ENCODE results near the gene ITGB3. TPM values are rescaled to one million over a fixed set of nuclear protein-coding genes. Genes with fewer than 3 reads are reported as not detected.

The ITGB3 gene
- total RNA-seq, 1 donor from 2014 or later: not detected

GRCh38 chr17:47278561-47278960 lies 24.9 kb downstream of the ITGB3 start:
- DNase-seq (ENCODE audit: low spot score): no peak
- no peak overlapping the region for H3K27ac Mint-ChIP-seq (ENCODE audit: unreplicated experiment)
- no peak overlapping the region for H3K4me3 Mint-ChIP-seq (ENCODE audit: unreplicated experiment)

GRCh38 chr17:47279062-47279801 lies 25.6 kb downstream of the ITGB3 start:
- DNase-seq (ENCODE audit: low spot score): no peak
- peaks cover 21% of the 10 kb centered on the region for H3K4me1 Mint-ChIP-seq (ENCODE audit: unreplicated experiment)
- H3K4me3 Mint-ChIP-seq (ENCODE audit: unreplicated experiment): no peak overlapping the region
- TF ChIP-seq, protein P1, sequence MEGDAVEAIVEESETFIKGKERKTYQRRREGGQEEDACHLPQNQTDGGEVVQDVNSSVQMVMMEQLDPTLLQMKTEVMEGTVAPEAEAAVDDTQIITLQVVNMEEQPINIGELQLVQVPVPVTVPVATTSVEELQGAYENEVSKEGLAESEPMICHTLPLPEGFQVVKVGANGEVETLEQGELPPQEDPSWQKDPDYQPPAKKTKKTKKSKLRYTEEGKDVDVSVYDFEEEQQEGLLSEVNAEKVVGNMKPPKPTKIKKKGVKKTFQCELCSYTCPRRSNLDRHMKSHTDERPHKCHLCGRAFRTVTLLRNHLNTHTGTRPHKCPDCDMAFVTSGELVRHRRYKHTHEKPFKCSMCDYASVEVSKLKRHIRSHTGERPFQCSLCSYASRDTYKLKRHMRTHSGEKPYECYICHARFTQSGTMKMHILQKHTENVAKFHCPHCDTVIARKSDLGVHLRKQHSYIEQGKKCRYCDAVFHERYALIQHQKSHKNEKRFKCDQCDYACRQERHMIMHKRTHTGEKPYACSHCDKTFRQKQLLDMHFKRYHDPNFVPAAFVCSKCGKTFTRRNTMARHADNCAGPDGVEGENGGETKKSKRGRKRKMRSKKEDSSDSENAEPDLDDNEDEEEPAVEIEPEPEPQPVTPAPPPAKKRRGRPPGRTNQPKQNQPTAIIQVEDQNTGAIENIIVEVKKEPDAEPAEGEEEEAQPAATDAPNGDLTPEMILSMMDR (IDR thresholded peaks at IDR 0.05; ENCODE audit: unreplicated experiment): no peak
- H3K27ac Mint-ChIP-seq (ENCODE audit: unreplicated experiment): no peak overlapping the region
- H3K36me3 Mint-ChIP-seq (ENCODE audit: low read depth, unreplicated experiment): no peaks in the 10 kb centered on the region
- no peaks in the 10 kb centered on the region for H3K9me3 Mint-ChIP-seq (ENCODE audit: unreplicated experiment)
- H3K27me3 Mint-ChIP-seq (ENCODE audit: unreplicated experiment): peaks cover 4% of the 10 kb centered on the region

More at GRCh38 chr17:47278561-47278960, 24.9 kb downstream of the ITGB3 start:
- TF ChIP-seq, protein P1 (IDR thresholded peaks at IDR 0.05; ENCODE audit: unreplicated experiment): no peak
- Mint-ChIP-seq H3K27me3 (ENCODE audit: unreplicated experiment) (peaks cover 4% of the 10 kb centered on the region), H3K9me3 (ENCODE audit: unreplicated experiment) (no peaks in the 10 kb centered on the region), H3K4me1 (ENCODE audit: unreplicated experiment) (peaks cover 21% of the 10 kb centered on the region), H3K36me3 (ENCODE audit: low read depth, unreplicated experiment) (no peaks in the 10 kb centered on the region)

GRCh38 chr17:47280072-47280811 lies 26.6 kb downstream of the ITGB3 start:
- no peak for DNase-seq (ENCODE audit: low spot score)
- no peaks in the 10 kb centered on the region for H3K36me3 Mint-ChIP-seq (ENCODE audit: low read depth, unreplicated experiment)
- no peak overlapping the region for H3K27ac Mint-ChIP-seq (ENCODE audit: unreplicated experiment)
- H3K4me1 Mint-ChIP-seq (ENCODE audit: unreplicated experiment): peaks cover 17% of the 10 kb centered on the region
- H3K9me3 Mint-ChIP-seq (ENCODE audit: unreplicated experiment): no peaks in the 10 kb centered on the region
- peaks cover 4% of the 10 kb centered on the region for H3K27me3 Mint-ChIP-seq (ENCODE audit: unreplicated experiment)
- TF ChIP-seq, protein P1 (IDR thresholded peaks at IDR 0.05; ENCODE audit: unreplicated experiment): no peak
- no peak overlapping the region for H3K4me3 Mint-ChIP-seq (ENCODE audit: unreplicated experiment)

DNA sequence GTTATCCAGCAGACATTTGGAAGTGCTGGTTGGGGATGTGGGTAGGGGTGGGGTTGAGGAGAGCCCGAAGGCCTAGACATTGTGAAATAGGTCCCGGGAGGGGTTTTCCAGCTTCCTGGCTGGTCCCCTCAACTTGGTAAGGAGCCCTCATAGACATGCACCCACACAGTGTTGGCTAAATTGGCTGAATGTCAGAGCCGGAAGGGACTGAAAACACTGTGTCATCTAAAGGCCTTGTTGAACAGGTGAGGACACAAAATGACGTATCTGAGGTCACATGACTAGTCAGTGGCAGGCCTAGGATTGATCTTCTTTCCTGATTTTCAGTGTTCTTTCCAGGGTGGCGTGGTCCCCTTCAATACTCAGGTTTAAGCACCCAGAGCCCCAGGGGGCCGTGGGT lies 27.6 kb downstream of the ITGB3 start:
- Mint-ChIP-seq H3K27me3 (ENCODE audit: unreplicated experiment) (peaks cover 4% of the 10 kb centered on the region), H3K4me1 (ENCODE audit: unreplicated experiment) (peaks cover 9% of the 10 kb centered on the region), H3K27ac (ENCODE audit: unreplicated experiment) (no peak overlapping the region), H3K9me3 (ENCODE audit: unreplicated experiment) (no peaks in the 10 kb centered on the region), H3K4me3 (ENCODE audit: unreplicated experiment) (no peak overlapping the region), H3K36me3 (ENCODE audit: low read depth, unreplicated experiment) (no peaks in the 10 kb centered on the region)
- no peak for DNase-seq (ENCODE audit: low spot score)
- TF ChIP-seq, protein P1 (IDR thresholded peaks at IDR 0.05; ENCODE audit: unreplicated experiment): no peak

DNA sequence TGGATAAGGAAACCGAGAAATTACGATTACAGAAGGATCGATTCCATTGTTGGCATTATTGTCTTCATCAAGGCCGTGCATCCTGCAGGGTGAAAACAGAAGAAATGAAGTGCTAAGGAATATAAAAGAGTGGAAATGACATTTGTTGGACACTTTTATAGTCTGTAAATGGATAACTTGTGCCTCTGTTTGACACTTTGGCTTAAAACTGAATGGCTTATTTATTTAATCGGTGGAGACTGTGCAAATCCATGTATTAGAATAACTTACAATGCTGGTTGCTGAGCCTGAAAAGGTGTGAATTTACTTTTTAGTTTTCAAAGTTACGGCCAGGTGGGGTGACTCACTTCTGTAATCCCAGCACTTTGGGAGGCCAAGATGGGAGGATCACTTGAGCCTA lies 31.4 kb downstream of the ITGB3 start:
- H3K9me3 Mint-ChIP-seq (ENCODE audit: unreplicated experiment): no peaks in the 10 kb centered on the region
- no peak for DNase-seq (ENCODE audit: low spot score)
- H3K4me1 Mint-ChIP-seq (ENCODE audit: unreplicated experiment): no peaks in the 10 kb centered on the region
- no peak overlapping the region for H3K4me3 Mint-ChIP-seq (ENCODE audit: unreplicated experiment)
- H3K36me3 Mint-ChIP-seq (ENCODE audit: low read depth, unreplicated experiment): no peaks in the 10 kb centered on the region
- no peak overlapping the region for H3K27ac Mint-ChIP-seq (ENCODE audit: unreplicated experiment)
- TF ChIP-seq, protein P1 (IDR thresholded peaks at IDR 0.05; ENCODE audit: unreplicated experiment): no peak
- H3K27me3 Mint-ChIP-seq (ENCODE audit: unreplicated experiment): peaks cover 1% of the 10 kb centered on the region
